Measurements from ENCODE around the gene WNT8B.
A peak's percentile ranks its signal among the peaks of the same experiment; 100 is the strongest.

Gene WNT8B, protein sequence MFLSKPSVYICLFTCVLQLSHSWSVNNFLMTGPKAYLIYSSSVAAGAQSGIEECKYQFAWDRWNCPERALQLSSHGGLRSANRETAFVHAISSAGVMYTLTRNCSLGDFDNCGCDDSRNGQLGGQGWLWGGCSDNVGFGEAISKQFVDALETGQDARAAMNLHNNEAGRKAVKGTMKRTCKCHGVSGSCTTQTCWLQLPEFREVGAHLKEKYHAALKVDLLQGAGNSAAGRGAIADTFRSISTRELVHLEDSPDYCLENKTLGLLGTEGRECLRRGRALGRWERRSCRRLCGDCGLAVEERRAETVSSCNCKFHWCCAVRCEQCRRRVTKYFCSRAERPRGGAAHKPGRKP

DNA sequence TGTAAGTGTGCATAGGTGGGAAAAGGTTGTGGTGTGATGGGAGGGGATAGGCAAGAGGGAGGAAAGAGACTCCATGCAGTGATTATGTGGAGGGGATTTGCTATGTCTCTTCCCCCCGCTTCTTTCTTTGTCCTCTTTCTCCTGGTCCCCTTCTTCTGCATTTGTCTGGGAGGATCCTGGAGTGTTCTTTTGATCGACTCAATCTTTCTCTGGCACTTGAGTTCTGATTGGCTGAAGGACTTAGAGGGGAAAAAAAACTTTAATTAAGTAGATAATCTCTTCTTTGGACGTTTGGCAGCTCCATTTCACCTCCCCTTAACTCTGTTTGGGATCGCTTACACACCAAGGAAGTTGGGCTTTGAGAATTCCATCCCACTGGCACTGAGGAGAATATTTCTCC, at the start of gene WNT8B:
WNT8B (plus strand) TSS at position 301 of the 400 bp plus-strand sequence. CDS start 160 bp downstream, outside the sequence.
- DNase-seq (ENCODE audit: low read depth): no peak

DNA sequence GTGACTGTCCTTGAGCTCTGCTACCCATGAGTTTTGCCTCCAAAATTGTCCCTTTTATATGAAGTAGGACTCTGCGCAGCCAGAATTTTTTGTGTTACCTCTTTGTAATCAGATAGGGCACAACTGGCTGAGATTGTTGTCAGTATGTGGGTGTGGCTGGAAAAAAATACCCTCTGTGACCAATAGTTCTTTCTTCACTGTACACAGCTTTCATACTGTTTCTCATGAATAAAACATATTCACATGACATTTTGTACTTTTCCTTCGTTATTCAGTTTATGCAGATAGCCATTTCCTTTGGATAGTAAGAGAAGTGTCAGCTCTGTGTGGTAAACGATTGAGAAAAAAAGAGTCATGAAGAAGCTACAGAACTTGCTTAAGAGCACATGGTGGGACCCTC, 49.6 kb upstream of the WNT8B start:
- no peak for DNase-seq (ENCODE audit: low read depth)

DNA sequence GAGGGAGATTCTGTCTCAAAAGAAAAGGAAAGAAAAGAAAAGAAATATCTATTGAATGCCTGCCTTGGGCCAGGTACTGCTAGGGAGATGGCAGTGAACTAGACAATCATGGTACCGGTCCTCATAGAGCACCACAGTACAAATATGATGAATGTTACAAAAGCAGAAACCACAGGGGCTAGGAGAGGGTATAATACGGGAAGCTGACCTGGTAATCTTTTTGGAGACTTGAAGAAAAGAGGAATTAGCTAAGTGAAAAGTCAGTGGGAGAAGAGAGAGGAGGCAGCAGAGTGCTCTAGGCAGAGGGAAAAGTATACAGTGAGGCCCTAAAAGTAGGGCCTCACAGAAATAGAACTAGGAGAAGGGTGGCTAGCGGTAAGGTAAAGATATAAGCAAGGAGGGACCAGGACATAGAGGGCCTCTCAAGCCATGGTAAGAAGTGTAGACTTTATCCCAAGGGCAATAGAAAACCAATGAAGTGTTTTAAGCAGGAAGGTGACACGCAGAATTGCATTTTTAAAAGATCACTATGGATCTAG, 42.8 kb upstream of the WNT8B start:
- no peak for DNase-seq (ENCODE audit: low read depth)

DNA sequence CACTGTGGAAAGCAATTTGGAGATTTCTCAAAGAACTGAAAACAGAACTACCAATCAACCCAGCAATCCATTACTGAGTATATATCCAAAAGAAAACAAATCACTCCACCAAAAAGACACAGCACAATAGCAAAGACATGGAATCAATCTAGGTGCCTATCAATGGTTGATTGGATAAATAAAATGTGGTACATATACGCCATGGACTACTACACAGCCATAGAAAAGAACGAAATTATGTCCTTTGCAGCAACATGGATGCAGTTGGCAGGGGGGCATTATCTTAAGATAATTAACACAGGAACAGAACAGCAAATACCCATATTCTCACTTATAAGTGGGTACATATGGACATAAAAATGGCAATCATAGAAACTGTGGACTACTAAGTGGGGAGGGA, 35.4 kb upstream of the WNT8B start:
- DNase-seq (ENCODE audit: low read depth): no peak

DNA sequence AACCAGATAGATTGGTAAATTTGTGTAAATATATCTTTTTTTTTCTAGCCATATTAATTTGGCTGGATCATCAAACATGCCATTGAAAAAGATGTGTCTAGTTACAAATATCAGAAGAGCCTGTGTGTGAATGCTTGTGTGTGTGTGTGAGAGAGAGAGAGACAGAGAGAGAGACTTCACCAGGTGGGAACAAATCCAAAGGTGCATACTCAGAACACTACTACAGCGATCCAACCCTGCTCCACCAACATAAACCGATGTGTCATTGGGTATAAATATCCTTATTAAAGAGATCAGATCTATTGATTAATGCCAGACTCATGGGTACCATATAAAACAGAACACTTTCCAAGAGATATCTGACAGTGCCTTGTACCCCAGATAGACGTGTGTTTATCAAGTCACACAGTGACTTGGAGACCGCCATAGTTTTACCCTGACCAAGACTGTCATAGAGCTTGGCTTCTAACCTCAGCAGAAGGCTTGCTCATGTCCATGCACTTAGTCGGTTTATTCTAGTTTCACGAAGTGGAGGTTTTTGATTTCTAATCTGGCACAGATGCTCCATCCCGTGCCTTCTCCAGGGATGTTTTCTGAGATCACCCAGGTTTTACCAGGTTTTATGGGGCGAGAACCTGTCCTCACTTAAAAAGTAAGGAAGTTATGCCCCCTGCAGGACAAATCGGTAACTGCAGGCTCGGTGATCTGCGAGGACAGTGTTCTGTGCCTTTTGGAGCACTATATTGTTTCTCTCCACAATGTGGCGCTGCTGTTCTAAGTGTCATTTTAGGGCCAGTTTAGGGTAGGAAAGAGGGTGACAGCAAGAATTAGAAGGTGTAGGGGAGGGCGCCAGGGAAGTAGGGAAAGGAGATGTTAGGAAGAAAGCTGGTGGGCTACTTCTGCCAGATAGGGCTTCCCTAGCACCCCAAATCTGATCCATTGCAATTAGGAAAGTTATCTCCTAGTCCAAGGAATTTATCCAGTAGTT, 29.3 kb upstream of the WNT8B start:
- DNase-seq (ENCODE audit: low read depth): peak; percentile 84

DNA sequence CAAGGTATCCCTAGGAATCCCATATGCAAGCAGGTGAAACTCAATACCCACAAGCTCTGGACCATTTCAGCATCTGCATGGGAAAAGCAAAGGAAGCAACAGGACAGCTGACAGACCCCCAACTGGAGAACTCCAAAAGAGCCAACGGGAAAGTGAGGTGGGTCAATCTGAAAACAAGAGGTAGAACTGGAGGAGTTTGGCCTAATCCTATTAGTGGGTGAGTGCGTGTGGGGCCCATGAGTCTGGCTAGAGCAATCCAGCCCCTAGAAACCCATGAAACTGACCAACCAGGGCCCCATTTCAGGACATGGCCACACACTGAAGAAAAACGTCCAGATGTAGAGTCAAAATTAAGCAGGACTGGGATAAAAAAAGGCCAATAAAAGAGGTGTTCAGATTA, 26.6 kb upstream of the WNT8B start:
- no peak for DNase-seq (ENCODE audit: low read depth)

DNA sequence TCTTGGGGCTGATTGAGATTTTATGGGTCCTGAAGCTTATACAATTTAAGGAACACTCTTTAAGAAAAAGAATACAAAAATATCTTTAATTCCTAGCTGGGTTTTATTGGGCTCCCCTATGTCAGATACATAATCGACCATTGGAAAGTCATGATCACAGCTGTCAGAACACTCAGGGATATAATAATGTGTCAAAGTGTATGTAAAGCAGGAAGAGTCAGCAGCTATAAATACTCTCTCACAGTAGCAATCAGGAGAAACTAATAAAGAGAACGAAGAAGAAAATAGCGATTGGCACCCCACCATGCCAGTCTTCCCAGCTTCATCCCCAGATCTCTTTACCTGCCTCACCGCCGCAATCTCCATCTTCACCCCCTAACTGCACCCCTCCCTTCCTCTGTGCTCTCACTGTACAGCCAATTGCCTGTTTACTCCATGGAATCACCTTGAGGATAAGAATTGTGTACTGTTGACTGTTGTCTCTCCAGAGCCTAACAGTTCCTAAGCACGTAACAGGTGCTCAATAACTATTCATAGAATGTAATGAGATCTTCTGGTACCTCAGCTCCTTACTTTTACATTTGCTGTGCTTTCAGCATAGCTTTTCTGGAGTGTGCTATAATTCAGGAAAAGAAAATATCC, 24.0 kb upstream of the WNT8B start:
- DNase-seq (ENCODE audit: low read depth): no peak

DNA sequence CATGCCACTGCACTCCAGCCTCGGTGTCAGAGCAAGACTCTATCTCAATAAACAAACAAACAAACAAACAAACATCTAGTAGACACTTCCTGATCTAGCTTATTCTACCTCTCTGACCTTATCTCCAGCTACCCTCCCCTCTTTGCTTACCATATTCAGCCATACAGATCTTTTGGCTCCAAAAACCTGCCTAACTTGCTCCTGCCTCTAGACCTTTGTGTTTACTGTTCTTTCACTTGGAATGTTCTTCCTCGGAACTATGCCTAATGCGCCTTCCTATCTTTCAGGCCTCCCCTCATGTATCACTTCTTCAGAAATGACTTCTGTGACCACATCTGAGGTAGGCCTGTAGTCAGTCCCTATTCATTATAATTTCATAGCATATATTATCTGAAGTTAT, 20.3 kb upstream of the WNT8B start:
- no peak for DNase-seq (ENCODE audit: low read depth)

DNA sequence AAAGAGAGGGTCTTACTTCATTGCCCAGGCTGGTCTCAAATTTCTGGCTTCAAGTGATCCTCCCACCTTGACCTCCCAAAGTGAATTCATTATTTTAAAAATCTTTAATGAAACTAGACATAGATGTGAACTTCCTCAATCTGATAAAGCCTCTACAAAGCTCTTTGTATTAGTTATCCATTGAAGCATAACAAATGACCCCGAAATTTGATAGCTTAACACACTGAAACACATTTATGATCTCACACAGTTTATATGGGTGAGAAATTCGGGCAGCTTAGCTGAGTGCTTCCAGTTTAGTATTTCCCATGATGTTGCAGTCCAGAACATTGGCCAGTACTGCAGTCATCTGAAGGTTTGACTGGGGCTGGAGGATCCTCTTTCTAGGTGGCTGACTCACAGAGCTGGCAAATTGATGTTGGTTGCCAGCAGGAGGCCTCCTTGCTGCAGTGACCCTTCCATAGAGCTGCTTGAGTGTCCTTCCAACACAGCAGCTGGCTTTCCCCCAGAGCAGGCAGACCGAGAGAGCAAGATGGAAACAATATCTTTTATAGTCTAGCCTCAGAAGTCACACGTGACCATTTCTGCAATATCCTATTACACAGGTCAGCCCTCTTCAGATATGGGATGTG, 16.6 kb upstream of the WNT8B start:
- DNase-seq (ENCODE audit: low read depth): no peak

DNA sequence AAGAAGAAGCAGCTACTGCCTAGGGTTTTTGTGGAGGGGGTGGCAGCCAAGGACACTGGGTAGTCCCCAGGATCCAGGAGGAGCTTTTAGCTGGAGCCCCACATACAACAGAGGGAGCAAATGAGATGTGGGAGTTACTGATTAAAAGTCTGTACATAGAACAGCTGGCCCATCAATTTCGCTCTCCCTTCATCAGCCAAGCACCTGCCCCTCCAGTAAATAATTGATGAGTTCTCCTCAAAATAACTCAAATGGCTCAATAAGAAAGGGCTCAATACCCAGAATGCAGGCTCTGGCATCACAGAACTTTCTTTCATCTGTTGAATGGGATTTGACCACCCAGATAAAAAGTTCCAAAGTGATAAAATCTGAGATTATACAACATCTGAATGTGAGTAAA, 15.1 kb upstream of the WNT8B start:
- DNase-seq (ENCODE audit: low read depth): no peak

DNA sequence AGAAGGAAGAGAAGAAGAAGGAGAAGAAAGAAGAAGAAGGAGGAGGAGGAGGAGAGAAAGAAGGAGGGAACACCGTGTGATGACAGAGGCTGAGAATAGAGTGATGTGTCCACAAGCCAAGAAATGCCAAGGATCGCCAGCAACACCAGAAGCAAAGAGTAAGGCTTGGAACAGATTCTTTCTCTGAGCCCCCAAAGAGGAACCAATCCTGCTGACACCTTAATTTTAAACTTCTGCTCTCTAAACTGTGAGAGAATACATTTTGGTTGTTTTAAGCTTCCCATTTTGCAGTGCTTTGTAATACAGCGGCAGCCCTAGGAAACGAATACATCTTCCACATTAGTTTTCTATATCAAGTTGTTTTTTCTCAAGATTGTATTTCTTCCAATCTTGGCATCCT, 13.9 kb upstream of the WNT8B start:
- no peak for DNase-seq (ENCODE audit: low read depth)

DNA sequence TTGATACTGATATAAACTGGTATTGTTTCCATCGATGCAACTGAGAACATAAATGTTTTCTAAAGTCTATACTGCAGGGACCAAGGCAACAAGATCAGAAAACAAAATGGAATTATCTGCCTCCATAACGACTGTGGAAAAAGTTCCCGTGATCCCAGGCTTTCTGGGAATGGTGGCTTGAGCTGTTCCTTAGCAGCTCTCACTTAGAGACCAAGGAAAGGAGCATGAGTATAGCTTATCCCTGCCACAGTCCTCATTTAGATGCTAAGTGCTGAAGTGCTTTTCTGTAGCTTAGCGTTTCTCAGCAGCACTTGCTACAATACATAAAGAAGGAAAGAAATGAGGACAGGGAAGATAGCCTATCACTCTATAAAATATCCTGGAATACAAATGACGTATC, 5.5 kb downstream of the WNT8B start:
- DNase-seq (ENCODE audit: low read depth): no peak

DNA sequence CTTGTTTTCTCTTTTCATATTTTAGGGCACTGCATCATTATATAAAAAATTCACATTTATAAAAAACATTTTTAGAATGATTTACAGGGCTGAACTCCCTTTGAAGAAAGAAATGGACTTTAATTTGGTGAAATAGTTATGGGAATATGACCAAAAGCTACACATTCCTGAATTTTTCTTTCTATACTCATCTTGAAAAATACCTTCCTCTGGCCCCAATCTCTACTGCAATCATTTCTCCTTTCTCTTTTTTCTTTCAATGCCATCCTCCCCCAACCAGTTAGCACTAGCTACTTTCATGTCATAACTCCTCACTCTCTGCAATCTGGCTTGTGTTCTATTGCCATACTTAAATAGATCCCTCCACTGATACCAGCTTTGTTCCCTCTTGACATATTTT, 6.2 kb downstream of the WNT8B start:
- no peak for DNase-seq (ENCODE audit: low read depth)

DNA sequence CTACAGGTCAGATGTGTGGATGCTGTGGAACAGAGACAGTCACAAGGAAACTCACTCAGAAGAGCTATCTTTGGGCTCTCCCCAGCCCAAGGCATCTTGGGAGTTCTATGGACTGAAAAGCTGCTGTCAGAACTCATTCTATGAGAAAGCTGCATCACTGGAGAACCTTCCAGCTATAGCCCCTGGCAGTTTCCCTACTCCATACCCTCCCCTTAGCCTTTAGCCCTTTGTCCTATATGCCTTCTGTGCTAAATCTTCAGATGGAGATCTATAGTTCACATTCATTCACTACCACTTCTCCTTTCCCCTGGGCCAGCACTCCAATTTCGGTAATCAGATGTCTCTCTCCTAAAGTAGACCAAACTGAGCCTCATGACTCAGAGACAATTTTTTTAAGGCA, 6.9 kb downstream of the WNT8B start:
- DNase-seq (ENCODE audit: low read depth): no peak

DNA sequence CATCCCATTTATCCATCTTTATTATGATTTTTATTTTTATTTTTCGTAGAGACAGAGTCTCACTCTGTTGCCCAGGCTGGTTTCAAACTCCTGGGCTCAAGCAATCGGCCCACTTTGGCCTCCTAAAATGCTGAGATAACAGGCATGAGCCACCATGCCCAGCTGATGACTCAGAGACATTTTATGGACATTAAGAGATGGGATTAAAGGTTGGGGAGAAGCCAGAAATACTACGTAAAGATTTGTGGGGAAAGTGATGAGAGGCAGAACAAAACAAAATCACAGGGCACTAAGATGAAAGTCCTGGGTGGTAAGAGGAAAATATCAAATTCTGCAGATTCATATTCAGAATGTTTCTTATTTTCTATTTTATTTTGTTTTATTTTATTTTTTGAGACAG, 7.6 kb downstream of the WNT8B start:
- no peak for DNase-seq (ENCODE audit: low read depth)

DNA sequence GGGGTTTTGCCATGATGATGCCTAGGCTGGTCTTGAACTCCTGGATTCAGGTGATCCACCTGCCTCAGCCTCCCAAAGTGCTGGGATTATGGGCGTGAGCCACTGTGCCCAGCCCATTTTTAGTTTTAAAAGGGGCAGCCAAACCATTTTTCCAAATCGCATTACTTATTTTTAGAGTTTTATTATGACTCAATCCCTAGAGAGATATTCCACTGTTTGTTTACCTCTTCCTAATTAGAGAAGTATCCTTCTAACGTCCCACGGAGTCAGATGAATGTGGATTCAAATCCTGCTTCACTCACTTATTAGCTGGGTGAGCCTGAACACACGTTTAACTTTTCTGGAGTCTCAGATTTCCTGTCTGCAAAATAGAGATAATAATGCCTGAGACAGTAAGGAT, 15.2 kb downstream of the WNT8B start:
- no peak for DNase-seq (ENCODE audit: low read depth)

DNA sequence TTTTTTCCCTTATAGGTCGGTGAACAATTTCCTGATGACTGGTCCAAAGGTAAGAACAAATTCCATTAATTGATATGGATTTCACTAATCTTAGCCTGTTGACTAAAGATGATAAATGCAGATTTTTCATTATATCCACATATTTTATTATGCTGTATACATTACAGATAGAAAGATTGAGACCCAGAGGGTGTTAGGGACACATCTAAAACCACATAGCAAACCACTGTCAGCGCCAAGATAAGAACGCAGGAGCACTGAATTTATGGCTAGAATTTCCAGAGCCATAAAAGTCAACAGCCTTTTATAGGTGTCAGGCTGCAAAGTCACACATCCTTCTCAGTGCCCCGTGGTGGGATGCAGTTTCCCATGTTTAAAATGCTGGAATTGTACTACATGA, 16.2 kb downstream of the WNT8B start:
- DNase-seq (ENCODE audit: low read depth): no peak

DNA sequence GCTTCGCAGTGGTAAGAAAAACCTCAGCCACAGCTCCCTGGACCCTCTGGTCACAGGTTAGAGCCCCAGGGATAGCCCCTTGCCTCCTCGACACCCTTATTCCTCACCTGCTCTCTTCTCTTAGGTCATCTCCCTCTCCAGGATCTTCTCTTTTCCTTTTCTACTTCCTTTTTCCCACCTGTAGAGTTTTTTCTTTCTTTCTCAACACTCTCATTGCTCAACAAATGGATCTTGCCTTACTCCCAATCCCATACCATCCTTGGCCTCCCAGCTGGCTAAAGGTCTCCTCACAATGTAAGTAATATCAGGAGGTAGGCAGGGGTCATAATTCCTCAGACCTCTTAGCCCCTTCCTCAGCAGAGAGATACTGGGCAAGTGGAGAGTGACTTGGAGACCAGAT, 17.2 kb downstream of the WNT8B start:
- DNase-seq (ENCODE audit: low read depth): no peak

DNA sequence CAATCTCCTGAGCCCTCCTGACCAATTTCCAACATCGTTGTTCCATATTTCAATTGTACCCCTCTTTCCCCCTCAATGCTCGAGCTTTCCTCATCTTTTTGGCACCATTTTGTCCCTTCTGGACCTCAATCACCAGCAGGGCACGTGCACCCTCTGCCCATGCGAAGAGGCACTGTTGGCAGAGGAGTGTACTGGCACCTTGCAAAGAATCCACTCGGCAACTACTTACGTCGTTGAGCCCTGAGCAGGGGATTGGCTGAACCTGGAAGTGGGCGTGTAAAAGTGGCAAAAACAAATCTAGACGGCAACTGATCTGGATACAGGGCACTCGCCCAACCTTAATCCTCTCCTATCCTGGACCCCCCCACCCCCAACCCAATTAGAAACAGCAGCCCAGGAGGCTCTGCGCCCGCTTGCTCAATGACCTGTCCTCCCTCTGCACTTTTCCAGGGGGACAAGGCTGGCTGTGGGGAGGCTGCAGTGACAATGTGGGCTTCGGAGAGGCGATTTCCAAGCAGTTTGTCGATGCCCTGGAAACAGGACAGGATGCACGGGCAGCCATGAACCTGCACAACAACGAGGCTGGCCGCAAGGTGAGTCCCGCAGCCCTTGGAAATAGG, 18.8 kb downstream of the WNT8B start:
- peak; percentile 77 for DNase-seq (ENCODE audit: low read depth)

DNA sequence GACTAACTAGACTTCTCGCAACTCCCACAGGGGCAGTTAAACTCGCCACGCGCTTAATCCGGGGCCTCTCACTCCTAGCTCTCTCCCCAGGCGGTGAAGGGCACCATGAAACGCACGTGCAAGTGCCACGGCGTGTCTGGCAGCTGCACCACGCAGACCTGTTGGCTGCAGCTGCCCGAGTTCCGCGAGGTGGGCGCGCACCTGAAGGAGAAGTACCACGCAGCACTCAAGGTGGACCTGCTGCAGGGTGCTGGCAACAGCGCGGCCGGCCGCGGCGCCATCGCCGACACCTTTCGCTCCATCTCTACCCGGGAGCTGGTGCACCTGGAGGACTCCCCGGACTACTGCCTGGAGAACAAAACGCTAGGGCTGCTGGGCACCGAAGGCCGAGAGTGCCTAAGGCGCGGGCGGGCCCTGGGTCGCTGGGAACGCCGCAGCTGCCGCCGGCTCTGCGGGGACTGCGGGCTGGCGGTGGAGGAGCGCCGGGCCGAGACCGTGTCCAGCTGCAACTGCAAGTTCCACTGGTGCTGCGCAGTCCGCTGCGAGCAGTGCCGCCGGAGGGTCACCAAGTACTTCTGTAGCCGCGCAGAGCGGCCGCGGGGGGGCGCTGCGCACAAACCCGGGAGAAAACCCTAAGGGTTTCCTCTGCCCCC, 19.5 kb downstream of the WNT8B start:
- DNase-seq (ENCODE audit: low read depth): peak; percentile 38

DNA sequence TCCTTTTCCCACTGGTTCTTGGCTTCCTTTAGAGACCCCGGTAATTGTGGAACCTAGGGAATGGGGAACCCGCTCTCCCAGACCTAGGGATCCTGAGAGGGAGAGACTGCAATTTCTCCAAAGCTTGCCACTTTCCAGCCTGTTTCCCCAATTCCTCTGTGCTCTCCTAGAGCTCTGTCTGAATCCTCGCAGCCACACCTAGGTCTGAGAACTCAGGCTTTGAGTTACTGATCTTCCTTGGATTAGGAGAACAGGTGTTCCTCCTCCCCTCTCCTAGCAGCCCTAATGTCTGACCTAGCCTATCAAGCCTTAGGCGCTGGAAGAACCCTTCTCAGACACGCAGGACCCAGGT, 20.0 kb downstream of the WNT8B start:
- DNase-seq (ENCODE audit: low read depth): no peak
